Sigmoid colon (tissue), 7 donors: ENCODE results near the gene CCDC24. TPM values are rescaled to one million over a fixed set of nuclear protein-coding genes. Genes with fewer than 3 reads are reported as not detected.

Experiments used
- DNase-seq: peaks from one replicate; pipeline ENCODE4 v3.0.0-alpha.2; 2019
- H3K27ac ChIP-seq, 4 donors: fragments of 200-600 bp; sonication (generic); one replicate each; pipeline ENCODE4 v1.5.1; 2016 to 2019; ENCODE audit warnings: mild to moderate bottlenecking in 1 of 4
- H3K27me3 ChIP-seq, 3 donors: fragments of 200-600 bp; sonication (generic); one replicate each; pipeline ENCODE4 v1.5.1; 2019; ENCODE audit warnings: mild to moderate bottlenecking in 1 of 3
- H3K36me3 ChIP-seq, 4 donors: fragments of 200-600 bp; sonication (generic); one replicate each; pipeline ENCODE4 v1.5.1; 2016 to 2019
- H3K4me1 ChIP-seq, 4 donors: fragments of 200-600 bp; sonication (generic); one replicate each; pipeline ENCODE4 v1.5.1; 2017 to 2019
- H3K4me3 ChIP-seq, 4 donors: fragments of 200-600 bp; sonication (generic); one replicate each; pipeline ENCODE4 v1.5.1; 2017 to 2019; ENCODE audit warnings: mild to moderate bottlenecking in 2 of 4, moderate library complexity in 1 of 4
- H3K9me3 ChIP-seq, 4 donors: fragments of 200-600 bp in 3 of 4; sonication (generic) in 3 of 4; one replicate each; pipeline versions ENCODE4 v1.5.1 to v1.6.1; 2013 to 2019
- EP300 ChIP-seq, 4 donors: sonication (generic); formaldehyde crosslinking; IDR thresholded peaks; one replicate each; pipeline ENCODE4 v1.6.1; 2017; ENCODE audit warnings: antibody characterized with exemption in 4 of 4
- POLR2A ChIP-seq, 2 donors: fragments of 450-650 bp; IDR thresholded peaks; one replicate each; pipeline ENCODE4 v1.6.1; 2016; ENCODE audit warnings: antibody characterized with exemption in 2 of 2, mild to moderate bottlenecking in 2 of 2, moderate library complexity in 2 of 2
- POLR2AphosphoS5 ChIP-seq, 4 donors: sonication (generic); formaldehyde crosslinking; IDR thresholded peaks; one replicate each; pipeline ENCODE4 v1.6.1; 2017; ENCODE audit warnings: antibody characterized with exemption in 4 of 4
- WGBS, 2 donors: extraction: QIAGEN DNeasy Blood & Tissue Kit; methylation state at CpG; one replicate each; pipeline ENCODE4 v1.1.7; 2013; 5-methylcytosine and 5-hydroxymethylcytosine counted together
- intact Hi-C: fragments of 100-400 bp; cut with DNase I; formaldehyde crosslinking; loops from one replicate; pipeline ENCODE4 v1.15.1; 2023
- polyA plus RNA-seq, 3 donors: library from polyadenylated mRNA; stranded (reverse); fragments of 200-250 nt; gene quantifications; one replicate each; pipeline ENCODE4 v1.2.3, GENCODE V29; 2013
- total RNA-seq, 4 donors: library from RNA; depleted of rRNA; stranded (reverse); fragments of >200 nt; gene quantifications; one replicate each; pipeline ENCODE4 v1.1.0, GENCODE V29; 2016
- TF ChIP-seq, protein P1 (sequence below), 4 experiments: fragments of 450-650 bp in 3 of 4; fragments of 200-600 bp in 1 of 4; IDR thresholded peaks; one replicate each; pipeline ENCODE4 v1.5.1; 2016 to 2019; ENCODE audit warnings: antibody characterized with exemption in 4 of 4, mild to moderate bottlenecking in 3 of 4, moderate library complexity in 2 of 4
- donor health status: healthy with polysubstance abuse.
- donor health status: Bipolar disorder and iron deficiency.
- donor health status: healthy.

Gene CCDC24
- total and polyA plus RNA-seq, 7 donors: 2.7 to 19.2 (median 6.6) TPM

GRCh38 chr1:44034976-44035716 is 43.7 kb downstream of the CCDC24 start:
- 81 to 87% methylated on average over 11 of the region's 11 CpGs for WGBS, 2 donors
- Histone ChIP-seq H3K4me1 (peaks cover 0 to 55% (median 48%) of the 10 kb centered on the region in 4 donors), H3K36me3 (no peaks in the 10 kb centered on the region), H3K4me3 (no peak overlapping the region), H3K9me3 (no peaks in the 10 kb centered on the region), H3K27me3 (no peaks in the 10 kb centered on the region), H3K27ac (peak overlapping the region; percentile 64 to 96 (median 70))
- no peak for DNase-seq
- intact Hi-C loops: loop anchor here (10.0 kb wide), 1 partner anchor 500 kb away; the partner anchor contains the start of gene PTPRF
- TF ChIP-seq POLR2AphosphoS5 (IDR thresholded peaks at IDR 0.05) (no peak), POLR2A (IDR thresholded peaks at IDR 0.05) (no peak), EP300 (IDR thresholded peaks at IDR 0.05) (no peak)
- TF ChIP-seq, protein P1, sequence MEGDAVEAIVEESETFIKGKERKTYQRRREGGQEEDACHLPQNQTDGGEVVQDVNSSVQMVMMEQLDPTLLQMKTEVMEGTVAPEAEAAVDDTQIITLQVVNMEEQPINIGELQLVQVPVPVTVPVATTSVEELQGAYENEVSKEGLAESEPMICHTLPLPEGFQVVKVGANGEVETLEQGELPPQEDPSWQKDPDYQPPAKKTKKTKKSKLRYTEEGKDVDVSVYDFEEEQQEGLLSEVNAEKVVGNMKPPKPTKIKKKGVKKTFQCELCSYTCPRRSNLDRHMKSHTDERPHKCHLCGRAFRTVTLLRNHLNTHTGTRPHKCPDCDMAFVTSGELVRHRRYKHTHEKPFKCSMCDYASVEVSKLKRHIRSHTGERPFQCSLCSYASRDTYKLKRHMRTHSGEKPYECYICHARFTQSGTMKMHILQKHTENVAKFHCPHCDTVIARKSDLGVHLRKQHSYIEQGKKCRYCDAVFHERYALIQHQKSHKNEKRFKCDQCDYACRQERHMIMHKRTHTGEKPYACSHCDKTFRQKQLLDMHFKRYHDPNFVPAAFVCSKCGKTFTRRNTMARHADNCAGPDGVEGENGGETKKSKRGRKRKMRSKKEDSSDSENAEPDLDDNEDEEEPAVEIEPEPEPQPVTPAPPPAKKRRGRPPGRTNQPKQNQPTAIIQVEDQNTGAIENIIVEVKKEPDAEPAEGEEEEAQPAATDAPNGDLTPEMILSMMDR (IDR thresholded peaks at IDR 0.05): no peak

DNA sequence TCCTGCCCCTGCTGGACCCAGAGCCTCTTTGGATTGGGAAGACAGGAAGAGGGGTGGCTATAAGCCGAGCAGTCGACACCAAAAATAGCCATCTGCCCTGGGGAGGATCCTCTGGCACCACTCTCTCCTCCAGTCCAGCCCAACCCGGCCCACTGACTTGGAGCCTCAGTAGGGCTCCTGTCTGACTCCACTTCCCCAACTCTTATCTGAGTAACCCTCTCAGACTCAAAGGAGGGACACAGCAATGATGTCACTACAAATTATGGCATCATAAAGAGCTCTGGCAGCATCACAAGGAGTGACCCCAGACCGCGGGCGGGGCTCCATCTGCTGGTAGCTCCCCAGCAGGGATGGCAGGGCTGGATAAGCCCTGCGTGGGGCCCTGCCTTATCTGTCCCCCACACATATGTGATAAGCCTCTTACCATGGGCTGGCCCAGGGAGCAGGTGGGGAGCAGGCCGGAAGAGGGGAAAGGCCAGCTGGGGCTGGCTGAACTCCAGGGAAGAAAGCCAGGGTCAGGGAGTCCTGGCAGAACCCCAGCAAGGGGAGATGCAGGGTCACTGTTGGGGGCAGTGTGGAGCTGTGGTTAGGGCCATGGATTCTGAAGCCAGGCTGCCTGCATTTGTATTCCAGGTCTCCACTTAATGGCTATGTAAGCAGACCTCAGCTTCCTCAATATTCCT is 44.5 kb downstream of the CCDC24 start:
- Histone ChIP-seq H3K4me3 (no peak overlapping the region), H3K27me3 (no peaks in the 10 kb centered on the region), H3K4me1 (peaks cover 0 to 55% (median 48%) of the 10 kb centered on the region in 4 donors), H3K9me3 (no peaks in the 10 kb centered on the region), H3K27ac (peak overlapping the region; percentile 64 to 96 (median 70)), H3K36me3 (no peaks in the 10 kb centered on the region)
- peak; percentile 76 for DNase-seq
- 43 to 66% methylated on average over 8 of the region's 8 CpGs for WGBS, 2 donors
- TF ChIP-seq POLR2AphosphoS5 (IDR thresholded peaks at IDR 0.05) (no peak), POLR2A (IDR thresholded peaks at IDR 0.05) (no peak), EP300 (IDR thresholded peaks at IDR 0.05) (no peak)
- TF ChIP-seq, protein P1 (IDR thresholded peaks at IDR 0.05): no peak
- intact Hi-C loops: loop anchor here (1.0 to 10.0 kb wide), 2 partner anchors 31 to 501 kb away; partner anchors contain the start of gene PTPRF

DNA sequence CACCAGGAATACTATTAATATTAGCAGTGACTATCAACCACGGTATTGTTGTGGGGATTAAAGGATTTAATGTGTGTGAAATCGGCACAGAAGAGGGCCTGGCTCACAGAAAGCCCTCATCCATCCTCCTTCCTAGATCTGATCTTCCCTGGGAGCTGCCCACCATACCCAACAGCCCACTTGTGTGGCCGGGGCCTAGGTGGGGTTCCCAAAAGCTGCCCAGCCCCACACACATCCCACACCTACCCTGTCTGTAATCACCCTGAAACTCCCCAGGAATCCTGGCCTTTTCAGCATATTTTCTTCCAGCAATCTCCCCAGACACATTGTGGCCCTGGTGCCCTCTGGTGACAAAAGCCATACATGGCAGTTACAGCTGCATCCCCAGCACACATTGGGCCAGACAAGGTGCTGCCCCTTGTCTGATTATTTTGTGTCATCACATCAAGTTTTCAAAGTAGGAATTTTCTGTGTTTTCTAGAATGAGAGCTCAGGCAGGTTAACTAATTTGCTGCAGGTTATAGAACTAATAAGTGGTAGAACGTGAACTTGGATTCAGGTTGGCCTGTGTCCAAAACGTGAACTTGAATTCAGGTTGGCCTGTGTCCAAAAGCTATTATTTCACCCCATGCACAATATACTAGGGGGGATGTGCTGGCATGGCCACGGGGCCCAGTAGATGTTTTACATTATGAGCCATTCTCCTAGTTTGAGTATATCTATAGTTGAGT is 45.2 kb downstream of the CCDC24 start:
- Histone ChIP-seq H3K4me3 (no peak overlapping the region), H3K27ac (peak overlapping the region; percentile 64 to 96 (median 70)), H3K9me3 (no peaks in the 10 kb centered on the region), H3K27me3 (no peaks in the 10 kb centered on the region), H3K36me3 (no peaks in the 10 kb centered on the region), H3K4me1 (peaks cover 0 to 50% (median 45%) of the 10 kb centered on the region in 4 donors)
- intact Hi-C loops: loop anchor here (1.0 to 10.0 kb wide), 2 partner anchors 31 to 502 kb away; partner anchors contain the start of gene PTPRF
- DNase-seq: peak; percentile 82
- WGBS, 2 donors: 9 to 29% methylated on average over 6 of the region's 6 CpGs
- TF ChIP-seq EP300 (IDR thresholded peaks at IDR 0.05): no peak
- peak in 2 of 4 donors; percentile 43 to 52 for TF ChIP-seq POLR2AphosphoS5 (IDR thresholded peaks at IDR 0.05)
- no peak for TF ChIP-seq POLR2A (IDR thresholded peaks at IDR 0.05)
- TF ChIP-seq, protein P1 (IDR thresholded peaks at IDR 0.05): peak; percentile 58 to 86 (median 72)

DNA sequence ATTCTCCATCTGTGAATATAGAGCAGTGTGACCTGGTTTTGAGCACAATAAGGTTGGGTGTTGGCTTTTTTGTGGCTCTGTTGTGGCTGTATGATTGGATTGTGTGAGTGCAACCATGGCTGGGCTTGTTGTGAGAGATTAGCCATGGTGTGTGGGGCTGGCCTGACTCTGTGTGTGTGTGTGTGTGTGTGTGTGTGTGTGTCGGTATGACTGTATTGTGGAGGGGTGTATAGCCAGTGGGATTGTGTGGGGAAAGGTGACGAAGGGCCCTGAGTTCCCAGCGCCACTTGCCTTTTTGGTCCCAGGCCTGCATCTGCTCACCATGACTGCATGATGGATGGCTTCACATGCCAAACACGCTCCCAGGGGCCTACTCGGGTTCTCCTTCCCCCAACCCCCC is 45.8 kb downstream of the CCDC24 start:
- TF ChIP-seq POLR2AphosphoS5 (IDR thresholded peaks at IDR 0.05) (no peak), EP300 (IDR thresholded peaks at IDR 0.05) (no peak)
- TF ChIP-seq, protein P1 (IDR thresholded peaks at IDR 0.05): no peak
- Histone ChIP-seq H3K36me3 (no peaks in the 10 kb centered on the region), H3K27me3 (no peaks in the 10 kb centered on the region), H3K27ac (peak overlapping the region in 2 of 4 donors; percentile 72 to 96), H3K4me1 (peaks cover 0 to 45% (median 39%) of the 10 kb centered on the region in 4 donors), H3K4me3 (no peak overlapping the region), H3K9me3 (no peaks in the 10 kb centered on the region)
- intact Hi-C loops: loop anchor here (10.0 kb wide), 1 partner anchor 502 kb away; the partner anchor contains the start of gene PTPRF
- WGBS, 2 donors: 81 to 82% methylated on average over 5 of the region's 5 CpGs
- peak; percentile 19 for DNase-seq
